Measurements from ENCODE around the gene MTO1.
"Not testable (repeated sequence)": the region's sequence is repeated elsewhere in the genome, so short reads cannot be mapped to it uniquely, and the experiment has no call there.

MTO1 gene

GRCh38 chr6:73532293-73532692, 70.8 kb downstream of the MTO1 start:
- DNase-seq, result no peak

DNA sequence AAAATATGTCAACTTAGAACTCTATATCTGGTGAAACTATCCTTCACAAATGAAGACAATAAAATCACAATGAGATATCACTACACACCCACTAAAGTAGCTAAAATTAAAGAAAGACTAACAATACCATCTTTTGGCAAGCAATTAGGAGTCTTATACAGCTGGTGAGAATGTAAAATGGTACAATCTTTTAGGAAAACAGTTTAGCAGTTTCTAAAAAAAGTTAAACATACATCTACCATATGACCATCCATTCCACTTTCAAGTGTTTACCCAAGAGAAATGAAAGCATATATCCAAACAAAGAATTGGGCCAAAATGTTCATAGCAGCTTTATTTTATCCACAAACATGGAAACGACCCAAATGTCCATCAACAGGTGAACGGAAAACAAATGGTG, 73.1 kb downstream of the MTO1 start:
- DNase-seq, result no peak

- no peak for DNase-seq
Observed at GRCh38 chr6:73537677-73538076, 76.1 kb downstream of the MTO1 start.

DNA sequence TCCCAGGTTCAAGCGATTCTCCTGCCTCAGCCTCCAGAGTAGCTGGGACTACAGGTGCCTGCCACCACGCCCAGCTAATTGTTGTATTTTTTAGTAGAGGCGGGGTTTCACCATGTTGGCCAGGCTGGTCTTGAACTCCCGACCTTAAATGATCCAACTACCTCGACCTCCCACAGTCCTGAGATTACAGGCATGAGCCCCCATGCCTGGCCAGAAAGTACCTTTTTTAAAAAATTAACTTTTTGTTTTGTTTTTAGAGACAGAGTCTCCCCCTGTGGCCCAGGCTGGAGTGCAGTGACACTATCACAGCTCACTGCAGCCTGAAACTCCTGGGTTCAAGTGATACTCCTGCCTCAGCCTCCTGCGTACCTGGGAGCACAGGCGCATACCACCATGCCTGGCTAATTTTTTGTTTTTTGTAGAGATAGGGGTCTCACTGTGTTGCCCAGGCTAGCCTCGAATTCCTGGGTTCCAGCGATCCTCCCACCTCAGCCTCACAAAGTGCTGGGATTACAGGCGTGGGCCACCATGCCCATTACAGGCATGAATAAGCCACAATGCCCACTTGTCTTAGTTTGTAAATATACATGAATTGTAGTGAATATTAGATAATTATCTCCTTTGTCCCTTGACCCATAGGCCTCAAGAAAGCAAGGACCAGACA, 76.7 kb downstream of the MTO1 start:
- DNase-seq, result no peak

DNA sequence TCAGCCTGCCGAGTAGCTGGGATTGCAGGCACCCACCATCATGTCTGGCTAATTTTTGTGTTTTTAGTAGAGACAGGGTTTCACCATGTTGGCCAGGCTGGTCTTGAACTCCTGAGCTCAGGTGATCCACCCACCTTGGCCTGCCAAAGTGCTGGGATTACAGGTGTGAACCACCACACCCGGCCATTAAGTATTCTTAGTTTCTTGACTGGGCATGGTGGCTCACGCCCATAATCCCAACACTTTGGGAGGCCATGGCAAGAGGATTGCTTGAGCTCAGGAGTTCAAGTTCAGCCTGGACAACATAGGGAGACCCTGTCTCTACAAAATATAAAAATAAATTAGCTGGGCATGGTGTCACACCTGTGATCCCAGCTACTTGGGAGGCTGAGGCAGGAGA, 80.9 kb downstream of the MTO1 start:
- not testable (repeated sequence) for DNase-seq

DNA sequence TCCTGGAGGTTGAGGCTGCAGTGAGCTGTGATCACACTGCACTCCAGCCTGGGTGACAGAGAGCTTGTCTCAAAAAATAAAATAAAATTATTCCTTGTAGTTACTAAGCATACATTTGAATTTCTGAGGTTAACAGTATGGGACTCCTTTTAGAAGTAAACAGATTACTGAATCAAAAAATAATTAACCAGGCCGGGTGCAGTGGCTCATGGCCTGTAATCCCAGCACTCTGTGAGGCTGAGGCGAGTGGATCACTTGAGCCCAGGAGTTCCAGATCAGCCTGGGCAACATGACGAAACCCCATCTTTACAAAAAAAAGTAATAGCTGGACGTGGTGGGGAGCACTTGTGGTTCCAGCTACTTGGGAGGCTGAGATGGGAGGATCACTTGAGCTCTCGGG, 81.4 kb downstream of the MTO1 start:
- no peak for DNase-seq

- no peak for DNase-seq
Observed at GRCh38 chr6:73547036-73547435, 85.5 kb downstream of the MTO1 start.

- no peak for DNase-seq
Observed at GRCh38 chr6:73548458-73549446, 87.2 kb downstream of the MTO1 start.

DNA sequence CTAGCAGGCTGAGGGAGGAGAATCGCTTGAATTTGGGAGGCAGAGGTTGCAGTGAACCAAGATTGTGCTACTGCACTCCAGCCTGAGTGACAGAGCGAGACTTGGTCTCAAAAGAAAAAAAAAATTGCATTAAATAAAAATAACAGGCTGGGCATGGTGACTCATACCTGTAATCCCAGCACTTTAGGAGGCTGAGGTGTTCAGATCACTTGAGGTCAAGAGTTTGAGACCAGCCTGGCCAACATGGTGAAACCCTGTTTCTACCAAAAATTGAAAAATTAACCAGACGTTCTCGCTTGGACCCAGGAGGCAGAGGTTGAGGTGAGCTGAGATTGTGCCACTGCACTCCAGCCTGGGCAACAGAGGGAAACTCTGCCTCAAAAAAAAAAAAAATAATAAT, 89.6 kb downstream of the MTO1 start:
- not testable (repeated sequence) for DNase-seq

DNA sequence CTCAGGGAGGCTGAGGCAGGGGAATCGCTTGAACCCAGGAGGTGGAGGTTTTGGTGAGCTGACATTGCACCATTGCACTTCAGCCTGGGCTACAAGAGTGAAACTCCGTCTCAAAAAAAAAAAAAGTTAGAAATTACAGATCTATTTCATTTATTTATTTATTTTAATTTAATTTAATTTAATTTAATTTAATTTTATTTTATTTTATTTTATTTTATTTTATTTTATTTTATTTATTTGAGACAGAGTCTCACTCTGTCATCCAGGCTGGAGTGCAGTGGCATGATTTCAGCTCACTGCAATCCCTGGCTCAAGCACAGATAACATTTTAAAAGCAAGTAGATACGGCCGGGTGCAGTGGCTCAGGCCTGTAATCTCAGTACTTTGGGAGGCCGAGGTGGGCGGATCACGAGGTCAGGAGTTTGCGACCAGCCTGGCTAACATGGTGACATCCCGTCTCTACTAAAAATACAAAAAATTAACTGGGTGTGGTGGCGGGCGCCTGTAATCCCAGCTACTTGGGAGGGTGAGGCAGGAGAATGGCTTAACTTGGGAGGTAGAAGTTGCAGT, 93.9 kb downstream of the MTO1 start:
- DNase-seq, result not testable (repeated sequence)

DNA sequence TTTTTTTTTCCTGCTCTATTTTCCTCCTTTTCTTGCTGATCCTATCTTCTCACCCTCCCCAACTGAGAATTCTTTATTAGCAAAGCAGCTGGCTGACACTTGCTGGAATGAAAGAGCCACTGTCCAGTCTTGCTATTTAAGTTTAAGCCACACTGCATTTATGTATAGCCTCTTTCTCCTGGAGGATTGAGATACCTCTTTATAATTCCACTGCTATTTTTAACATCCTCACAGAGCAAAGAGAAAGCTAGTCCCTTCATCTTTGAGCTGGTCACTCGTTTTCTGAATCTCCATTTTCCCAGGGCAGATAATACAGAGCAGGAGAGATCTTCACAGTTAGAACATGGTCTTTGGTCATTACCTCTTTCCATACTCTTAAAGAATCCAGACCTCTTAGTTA, 95.3 kb downstream of the MTO1 start:
- no peak for DNase-seq
